ENCODE results near the gene GCNT2. TPM values are rescaled to one million over a fixed set of nuclear protein-coding genes. Genes with fewer than 3 reads are reported as not detected.

GCNT2 gene
- total RNA-seq, 1 donor from 2014 or later = 32.2 TPM

GRCh38 chr6:10557913-10558312 lies 36.8 kb downstream of the GCNT2 start:
- DNase-seq = no peak
- intact Hi-C loops (cut with DNase I) = no loop called here
- no peak overlapping the region for H3K4me3 ChIP-seq
- peaks cover 6% of the 10 kb centered on the region for H3K36me3 ChIP-seq
- TF ChIP-seq CTCF (IDR thresholded peaks at IDR 0.05) = no peak
- H3K4me1 ChIP-seq = peaks cover 5% of the 10 kb centered on the region
- no peak overlapping the region for H3K27ac ChIP-seq
- H3K27me3 ChIP-seq (ENCODE audit: low read depth) = no peaks in the 10 kb centered on the region
- ATAC-seq = no peak
- no peaks in the 10 kb centered on the region for H3K9me3 ChIP-seq

- intact Hi-C loops (cut with DNase I) = no loop called here
- H3K27ac ChIP-seq = no peak overlapping the region
- H3K36me3 ChIP-seq = peaks cover 6% of the 10 kb centered on the region
- no peaks in the 10 kb centered on the region for H3K9me3 ChIP-seq
- no peak for TF ChIP-seq CTCF (IDR thresholded peaks at IDR 0.05)
- peaks cover 5% of the 10 kb centered on the region for H3K4me1 ChIP-seq
- no peak overlapping the region for H3K4me3 ChIP-seq
- ATAC-seq (no peak), DNase-seq (no peak)
- no peaks in the 10 kb centered on the region for H3K27me3 ChIP-seq (ENCODE audit: low read depth)
Observed at GRCh38 chr6:10558565-10558964, 37.4 kb downstream of the GCNT2 start.

- TF ChIP-seq CTCF (IDR thresholded peaks at IDR 0.05) = no peak
- intact Hi-C loops (cut with DNase I) = no loop called here
- no peak for ATAC-seq
- H3K9me3 ChIP-seq = no peaks in the 10 kb centered on the region
- no peak for DNase-seq
- no peak overlapping the region for H3K4me3 ChIP-seq
- no peaks in the 10 kb centered on the region for H3K27me3 ChIP-seq (ENCODE audit: low read depth)
- peaks cover 5% of the 10 kb centered on the region for H3K4me1 ChIP-seq
- no peak overlapping the region for H3K27ac ChIP-seq
- peaks cover 6% of the 10 kb centered on the region for H3K36me3 ChIP-seq
Observed at GRCh38 chr6:10559522-10560152, 38.5 kb downstream of the GCNT2 start.

- TF ChIP-seq CTCF (IDR thresholded peaks at IDR 0.05) = no peak
- no peak for DNase-seq
- intact Hi-C loops (cut with DNase I) = no loop called here
Observed at GRCh38 chr6:10561611-10562199, 40.6 kb downstream of the GCNT2 start.

GRCh38 chr6:10564975-10565673 lies 44.0 kb downstream of the GCNT2 start:
- H3K27ac ChIP-seq = no peak overlapping the region
- ATAC-seq = no peak

More at GRCh38 chr6:10561611-10562199, 40.6 kb downstream of the GCNT2 start:
- Histone ChIP-seq H3K27me3 (ENCODE audit: low read depth) (no peaks in the 10 kb centered on the region), H3K9me3 (no peaks in the 10 kb centered on the region), H3K36me3 (peaks cover 4% of the 10 kb centered on the region), H3K27ac (peak overlapping the region; percentile 18), H3K4me3 (peak overlapping the region; percentile 6), H3K4me1 (no peaks in the 10 kb centered on the region)
- no peak for ATAC-seq

More at GRCh38 chr6:10564975-10565673, 44.0 kb downstream of the GCNT2 start:
- no peak overlapping the region for H3K4me3 ChIP-seq
- no peak for TF ChIP-seq CTCF (IDR thresholded peaks at IDR 0.05)
- no peaks in the 10 kb centered on the region for H3K9me3 ChIP-seq
- intact Hi-C loops (cut with DNase I) = no loop called here
- DNase-seq = no peak
- H3K27me3 ChIP-seq (ENCODE audit: low read depth) = no peaks in the 10 kb centered on the region
- H3K4me1 ChIP-seq = no peaks in the 10 kb centered on the region
- H3K36me3 ChIP-seq = no peaks in the 10 kb centered on the region

Measured in lower lobe of right lung (tissue), 2 donors.